ENCODE data around the gene SLC8A2.
"Not testable (repeated sequence)": the region's sequence is repeated elsewhere in the genome, so short reads cannot be mapped to it uniquely, and the experiment has no call there.

GRCh38 chr19:47384533-47384932, 87.2 kb downstream of the SLC8A2 start:
- TF ChIP-seq POLR2A (IDR thresholded peaks at IDR 0.05; ENCODE audit: low read length); GATA1 (IDR thresholded peaks at IDR 0.05; ENCODE audit: low read depth, low read length): not testable (repeated sequence)

All from erythroblast (primary cell).